SJSA1 (cell line): ENCODE results near the gene GARNL3. TPM values are rescaled to one million over a fixed set of nuclear protein-coding genes. Genes with fewer than 3 reads are reported as not detected.

ENCODE experiments used
- DNase-seq, 2 experiments: peaks; one replicate each; pipeline ENCODE4 v3.0.0-alpha.2; 2015 to 2020; ENCODE audit warnings: low spot score in 2 of 2, low read depth in 1 of 2
- H3K27ac ChIP-seq: fragments of 250-450 bp; sonication (Bioruptor Pico); 2 replicates; pipeline ENCODE4 v1.5.1; 2020; ENCODE audit warnings: mild to moderate bottlenecking, moderate library complexity
- H3K27me3 ChIP-seq: fragments of 250-450 bp; sonication (Bioruptor Pico); replicated peaks from 2 replicates; pipeline ENCODE4 v1.5.1; 2020; ENCODE audit warnings: mild to moderate bottlenecking, moderate library complexity
- H3K36me3 ChIP-seq: fragments of 250-450 bp; sonication (Bioruptor Pico); 2 replicates; pipeline ENCODE4 v1.5.1; 2020; ENCODE audit warnings: mild to moderate bottlenecking
- H3K4me1 ChIP-seq: fragments of 250-450 bp; sonication (Bioruptor Pico); replicated peaks from 2 replicates; pipeline ENCODE4 v1.6.1; 2021; ENCODE audit warnings: mild to moderate bottlenecking
- H3K4me3 ChIP-seq: fragments of 250-450 bp; sonication (Bioruptor Pico); 2 replicates; pipeline ENCODE4 v1.5.1; 2020; ENCODE audit warnings: mild to moderate bottlenecking
- H3K9me3 ChIP-seq: fragments of 250-450 bp; sonication (Bioruptor Pico); replicated peaks from 2 replicates; pipeline ENCODE4 v1.5.1; 2020; ENCODE audit warnings: mild to moderate bottlenecking
- total RNA-seq: library from RNA; depleted of rRNA; stranded (reverse); fragments of >200 nt; shearing (Covaris generic); gene quantifications from 2 replicates; pipeline ENCODE4 v1.2.3, GENCODE V29; 2014

Gene GARNL3
- total RNA-seq, 1 experiment from 2014 or later = 2.0 TPM

- H3K36me3 ChIP-seq = no peaks in the 10 kb centered on the region
- H3K4me3 ChIP-seq = no peak overlapping the region
- no peak overlapping the region for H3K27ac ChIP-seq
- H3K27me3 ChIP-seq = no peaks in the 10 kb centered on the region
- H3K4me1 ChIP-seq = no peaks in the 10 kb centered on the region
- H3K9me3 ChIP-seq = no peaks in the 10 kb centered on the region
- no peak for DNase-seq
Observed at GRCh38 chr9:127250896-127251391, 13.6 kb upstream of the GARNL3 start.

DNA sequence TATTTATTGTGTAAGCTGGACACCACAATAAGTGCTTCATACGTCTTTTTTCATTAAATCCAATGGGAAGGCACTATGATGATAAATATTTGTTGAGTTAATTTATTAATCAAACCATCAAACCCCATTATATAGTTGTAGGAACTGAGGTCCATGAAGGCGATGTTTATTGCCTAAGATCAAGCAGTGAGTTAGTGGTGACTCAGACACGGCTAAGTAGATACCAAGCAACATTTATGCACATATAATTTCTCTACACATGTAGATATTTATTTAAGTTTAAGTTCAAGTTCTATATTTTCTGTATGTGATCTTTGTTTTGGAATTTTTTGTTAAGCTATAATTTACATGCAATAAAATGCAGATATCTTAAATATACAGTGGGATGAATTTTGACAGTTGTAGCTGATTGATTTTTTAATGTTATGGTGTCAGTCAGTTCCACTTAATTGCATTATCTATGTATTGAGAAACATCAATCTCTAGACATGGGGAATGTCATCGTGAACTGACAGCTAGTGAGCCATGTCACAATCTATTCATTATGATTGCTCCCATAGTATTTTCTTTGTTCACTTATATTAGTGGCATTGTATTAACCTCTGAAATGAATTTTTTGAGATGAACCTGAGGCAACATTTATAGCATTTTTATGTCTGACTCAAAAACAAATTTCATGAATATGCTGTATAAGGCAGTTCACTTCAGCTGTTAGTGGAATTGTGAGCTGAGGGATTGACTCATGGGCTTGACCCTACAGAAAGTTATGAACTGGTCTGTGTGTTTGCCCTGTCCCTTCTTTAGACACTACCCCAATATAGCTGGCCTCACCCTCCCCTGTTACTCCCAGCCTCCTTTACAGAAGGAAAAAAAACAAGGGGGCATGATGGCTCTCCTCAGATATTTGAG is 11.9 kb upstream of the GARNL3 start:
- no peak for DNase-seq
- Histone ChIP-seq H3K4me1 (no peaks in the 10 kb centered on the region), H3K36me3 (no peaks in the 10 kb centered on the region)

DNA sequence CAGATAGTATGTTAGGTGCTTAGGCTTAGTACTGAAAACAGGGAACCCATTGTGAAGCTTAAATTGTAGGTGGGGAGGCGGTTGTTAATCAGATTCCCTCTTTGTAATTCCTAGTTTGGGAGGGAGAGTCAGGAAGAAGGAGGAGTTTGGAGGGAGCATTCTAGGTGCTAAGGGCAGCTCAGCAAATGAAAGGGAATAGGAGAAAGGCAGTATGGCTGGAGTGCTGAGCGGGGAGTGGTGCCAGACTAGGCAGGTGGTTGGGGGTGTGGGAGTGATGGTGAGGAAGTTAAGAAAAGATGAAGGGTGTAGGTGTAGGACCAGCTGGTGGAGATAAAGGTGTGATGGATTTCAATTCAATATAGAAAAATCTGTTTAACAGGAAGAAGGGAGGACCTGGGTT is 11.1 kb upstream of the GARNL3 start:
- H3K36me3 ChIP-seq = no peaks in the 10 kb centered on the region
- no peaks in the 10 kb centered on the region for H3K27me3 ChIP-seq
- no peaks in the 10 kb centered on the region for H3K9me3 ChIP-seq
- no peak overlapping the region for H3K27ac ChIP-seq
- H3K4me3 ChIP-seq = no peak overlapping the region
- H3K4me1 ChIP-seq = no peaks in the 10 kb centered on the region
- no peak for DNase-seq

More for the DNA sequence above, 11.9 kb upstream of the GARNL3 start:
- Histone ChIP-seq H3K27ac (no peak overlapping the region), H3K9me3 (no peaks in the 10 kb centered on the region), H3K27me3 (no peaks in the 10 kb centered on the region), H3K4me3 (no peak overlapping the region)

GRCh38 chr9:127255692-127256091 is 8.9 kb upstream of the GARNL3 start:
- H3K36me3 ChIP-seq = no peaks in the 10 kb centered on the region
- H3K27ac ChIP-seq = no peak overlapping the region
- H3K4me1 ChIP-seq = no peaks in the 10 kb centered on the region
- no peaks in the 10 kb centered on the region for H3K27me3 ChIP-seq
- H3K9me3 ChIP-seq = no peaks in the 10 kb centered on the region
- DNase-seq = no peak
- no peak overlapping the region for H3K4me3 ChIP-seq

GRCh38 chr9:127256324-127256723 is 8.2 kb upstream of the GARNL3 start:
- Histone ChIP-seq H3K9me3 (no peaks in the 10 kb centered on the region), H3K27me3 (no peaks in the 10 kb centered on the region), H3K4me1 (no peaks in the 10 kb centered on the region), H3K4me3 (no peak overlapping the region), H3K27ac (no peak overlapping the region), H3K36me3 (no peaks in the 10 kb centered on the region)
- no peak for DNase-seq

- DNase-seq = no peak
- no peaks in the 10 kb centered on the region for H3K27me3 ChIP-seq
- no peak overlapping the region for H3K27ac ChIP-seq
Observed at GRCh38 chr9:127258606-127259471, 5.7 kb upstream of the GARNL3 start.

GRCh38 chr9:127262602-127263001 is 2.0 kb upstream of the GARNL3 start:
- H3K27ac ChIP-seq = no peak overlapping the region

More at GRCh38 chr9:127258606-127259471, 5.7 kb upstream of the GARNL3 start:
- Histone ChIP-seq H3K9me3 (no peaks in the 10 kb centered on the region), H3K4me1 (no peaks in the 10 kb centered on the region), H3K36me3 (no peaks in the 10 kb centered on the region), H3K4me3 (no peak overlapping the region)

DNA sequence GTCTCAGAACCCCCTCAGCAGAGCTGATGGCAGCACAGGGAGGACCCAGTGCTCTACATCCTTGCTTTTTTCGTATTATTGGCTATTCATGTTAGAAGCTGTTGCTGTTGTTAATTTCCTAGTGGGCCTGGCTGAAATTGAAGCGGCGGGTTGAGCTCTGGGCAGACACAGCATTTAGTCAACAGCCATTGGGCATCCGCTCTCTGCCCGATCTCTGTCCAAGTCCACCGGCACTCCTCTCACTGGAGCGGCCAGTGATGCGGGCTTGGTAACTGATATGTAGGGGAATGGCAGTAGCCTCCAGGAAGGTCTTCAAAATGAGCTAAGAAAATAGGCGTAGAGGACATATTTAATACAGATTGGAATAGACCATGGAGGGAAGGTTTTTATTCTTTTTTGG is 1.3 kb upstream of the GARNL3 start:
- H3K4me3 ChIP-seq = no peak overlapping the region
- H3K27ac ChIP-seq = no peak overlapping the region
- no peaks in the 10 kb centered on the region for H3K4me1 ChIP-seq
- H3K36me3 ChIP-seq = no peaks in the 10 kb centered on the region
- no peaks in the 10 kb centered on the region for H3K9me3 ChIP-seq
- H3K27me3 ChIP-seq = no peaks in the 10 kb centered on the region
- no peak for DNase-seq

More at GRCh38 chr9:127262602-127263001, 2.0 kb upstream of the GARNL3 start:
- DNase-seq = no peak
- H3K9me3 ChIP-seq = no peaks in the 10 kb centered on the region
- no peak overlapping the region for H3K4me3 ChIP-seq
- H3K27me3 ChIP-seq = no peaks in the 10 kb centered on the region
- H3K4me1 ChIP-seq = no peaks in the 10 kb centered on the region
- H3K36me3 ChIP-seq = no peaks in the 10 kb centered on the region

GRCh38 chr9:127263664-127264063 is 910 bp upstream of the GARNL3 start:
- no peaks in the 10 kb centered on the region for H3K4me1 ChIP-seq
- no peaks in the 10 kb centered on the region for H3K27me3 ChIP-seq
- no peak overlapping the region for H3K27ac ChIP-seq
- no peaks in the 10 kb centered on the region for H3K9me3 ChIP-seq
- no peak for DNase-seq
- no peak overlapping the region for H3K4me3 ChIP-seq
- H3K36me3 ChIP-seq = no peaks in the 10 kb centered on the region

DNA sequence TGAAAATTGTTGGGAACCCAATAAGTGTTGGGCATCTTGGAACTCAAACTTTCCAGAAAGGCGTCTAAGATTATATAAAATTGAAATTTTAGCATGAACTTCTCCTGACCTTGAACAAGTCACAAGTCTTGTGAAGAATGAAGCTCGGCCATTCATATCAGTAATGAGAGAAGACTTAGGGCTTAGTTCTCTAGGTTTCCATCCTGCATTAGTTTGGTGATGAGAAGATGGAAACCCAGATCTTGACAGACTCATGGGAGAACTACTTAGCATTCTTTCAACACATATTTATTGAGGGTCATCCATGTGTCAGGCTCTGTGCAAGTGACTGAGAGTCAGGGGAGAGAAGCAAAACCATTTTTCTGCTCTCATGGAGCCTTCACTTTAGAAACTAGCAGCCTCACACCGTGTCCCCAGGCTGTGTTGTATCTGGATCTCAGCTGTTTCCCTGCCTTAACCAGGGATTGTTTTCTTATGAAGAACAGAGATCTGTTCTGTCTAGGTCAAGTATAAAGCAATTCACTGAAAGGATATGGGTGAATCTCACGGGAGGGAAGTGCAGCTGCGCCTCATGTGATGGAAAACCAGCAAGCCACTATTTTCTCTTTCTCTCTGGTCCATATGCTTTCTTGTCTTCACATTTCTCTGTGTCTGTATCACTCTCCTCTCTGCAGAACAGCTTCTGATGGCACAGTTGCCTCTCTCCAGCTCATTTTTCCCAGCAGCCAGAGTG is 3.4 kb downstream of the GARNL3 start:
- no peaks in the 10 kb centered on the region for H3K4me1 ChIP-seq
- H3K36me3 ChIP-seq = no peaks in the 10 kb centered on the region
- no peak overlapping the region for H3K27ac ChIP-seq
- no peaks in the 10 kb centered on the region for H3K27me3 ChIP-seq
- H3K4me3 ChIP-seq = no peak overlapping the region
- no peaks in the 10 kb centered on the region for H3K9me3 ChIP-seq
- no peak for DNase-seq

GRCh38 chr9:127269449-127269848 is 4.9 kb downstream of the GARNL3 start:
- no peaks in the 10 kb centered on the region for H3K36me3 ChIP-seq
- no peaks in the 10 kb centered on the region for H3K4me1 ChIP-seq
- no peak for DNase-seq
- H3K4me3 ChIP-seq = no peak overlapping the region
- no peaks in the 10 kb centered on the region for H3K9me3 ChIP-seq
- no peaks in the 10 kb centered on the region for H3K27me3 ChIP-seq
- H3K27ac ChIP-seq = no peak overlapping the region

GRCh38 chr9:127273326-127273725 is 8.8 kb downstream of the GARNL3 start:
- no peak for DNase-seq
- H3K36me3 ChIP-seq = no peaks in the 10 kb centered on the region
- no peaks in the 10 kb centered on the region for H3K9me3 ChIP-seq
- H3K27me3 ChIP-seq = no peaks in the 10 kb centered on the region
- H3K4me1 ChIP-seq = no peaks in the 10 kb centered on the region
- no peak overlapping the region for H3K27ac ChIP-seq
- no peak overlapping the region for H3K4me3 ChIP-seq

- Histone ChIP-seq H3K4me1 (no peaks in the 10 kb centered on the region), H3K27ac (no peak overlapping the region), H3K27me3 (no peaks in the 10 kb centered on the region), H3K9me3 (no peaks in the 10 kb centered on the region), H3K36me3 (no peaks in the 10 kb centered on the region), H3K4me3 (no peak overlapping the region)
- DNase-seq = no peak
Observed at GRCh38 chr9:127277099-127277498, 12.5 kb downstream of the GARNL3 start.
